HG03045 (cell line): Measurements from ENCODE around the gene SEC22A.

Experiments
- ATAC-seq: cut with Tn5 transposase; IDR thresholded peaks from one replicate; pipeline ENCODE4 v1.9.1; 2021; ENCODE audit warnings: mild to moderate bottlenecking, moderate library complexity; ENCODE audit not compliant: unreplicated experiment

Gene SEC22A

GRCh38 chr3:123262226-123262625 lies 60.5 kb downstream of the SEC22A start:
- ATAC-seq: no peak

GRCh38 chr3:123262868-123263267 lies 61.1 kb downstream of the SEC22A start:
- no peak for ATAC-seq

GRCh38 chr3:123263941-123264340 lies 62.2 kb downstream of the SEC22A start:
- no peak for ATAC-seq

GRCh38 chr3:123267821-123268220 lies 66.1 kb downstream of the SEC22A start:
- ATAC-seq: no peak

GRCh38 chr3:123270818-123271217 lies 69.1 kb downstream of the SEC22A start:
- no peak for ATAC-seq

GRCh38 chr3:123271466-123272159 lies 69.9 kb downstream of the SEC22A start:
- no peak for ATAC-seq

GRCh38 chr3:123272547-123272946 lies 70.8 kb downstream of the SEC22A start:
- ATAC-seq: no peak

GRCh38 chr3:123275691-123276090 lies 73.9 kb downstream of the SEC22A start:
- no peak for ATAC-seq

GRCh38 chr3:123276346-123277006 lies 74.7 kb downstream of the SEC22A start:
- ATAC-seq: no peak

- ATAC-seq: no peak
These were observed 75.4 kb downstream of the SEC22A start for GRCh38 chr3:123277106-123277505.

- no peak for ATAC-seq
These were observed 76.7 kb downstream of the SEC22A start for GRCh38 chr3:123278446-123278845.

- ATAC-seq: no peak
These were observed 77.4 kb downstream of the SEC22A start for GRCh38 chr3:123279121-123279520.

GRCh38 chr3:123281406-123281805 lies 79.7 kb downstream of the SEC22A start:
- no peak for ATAC-seq

- no peak for ATAC-seq
These were observed 80.2 kb downstream of the SEC22A start for GRCh38 chr3:123281929-123282328.

- ATAC-seq: no peak
These were observed 80.7 kb downstream of the SEC22A start for GRCh38 chr3:123282461-123282860.

GRCh38 chr3:123283074-123283473 lies 81.3 kb downstream of the SEC22A start:
- no peak for ATAC-seq

GRCh38 chr3:123283657-123284398 lies 82.1 kb downstream of the SEC22A start:
- ATAC-seq: no peak

- no peak for ATAC-seq
These were observed 82.8 kb downstream of the SEC22A start for GRCh38 chr3:123284399-123285010.

GRCh38 chr3:123285066-123285465 lies 83.3 kb downstream of the SEC22A start:
- no peak for ATAC-seq

- no peak for ATAC-seq
These were observed 83.7 kb downstream of the SEC22A start for GRCh38 chr3:123285479-123285878.

GRCh38 chr3:123285931-123286307 lies 84.2 kb downstream of the SEC22A start:
- no peak for ATAC-seq
